ENCODE measurements around the gene EML4. TPM values are rescaled to one million over a fixed set of nuclear protein-coding genes. Genes with fewer than 3 reads are reported as not detected.
A peak's percentile ranks its signal among the peaks of the same experiment; 100 is the strongest.

The EML4 gene
- polyA plus RNA-seq, 1 donor (not counting 4 experiments of a cell fraction or from before 2014, with no cell fraction given), result 36.4 TPM

DNA sequence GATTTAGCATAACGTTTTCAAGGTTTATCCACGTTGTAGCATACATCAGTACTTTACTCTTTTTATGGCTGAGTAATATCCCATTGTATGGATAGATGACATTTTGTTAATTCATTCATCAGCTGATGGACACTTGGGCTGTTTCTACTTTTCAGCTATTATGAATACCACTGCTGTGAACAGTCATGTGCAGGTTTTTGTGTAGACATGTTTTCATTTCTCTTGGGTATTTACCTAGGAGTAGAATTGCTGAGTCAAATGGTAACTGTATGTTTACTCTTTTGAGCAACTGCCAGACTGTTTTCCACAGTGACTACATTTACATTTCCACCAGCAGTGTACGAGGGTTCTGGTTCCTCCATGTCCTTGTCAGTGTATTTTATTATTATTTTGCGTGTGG, 158.0 kb downstream of the EML4 start:
- FAIRE-seq (peak; percentile 32), DNase-seq (ENCODE audit: low read depth, low spot score) (no peak)
- no peak overlapping the region for H3K4me2 ChIP-seq (ENCODE audit: control insufficient read depth, extremely low read depth, insufficient read depth, low read depth, low read length)
- H3K9ac ChIP-seq (ENCODE audit: control insufficient read depth, extremely low read depth, insufficient read depth, low read length), result no peak overlapping the region
- no peak for TF ChIP-seq CTCF (optimal IDR thresholded peaks at IDR 0.05 in 1 of 3, IDR thresholded peaks at IDR 0.05 in 1 of 3, conservative IDR thresholded peaks at IDR 0.05 in 1 of 3; ENCODE audit: extremely low read depth in 1 of 3, insufficient read depth in 2 of 3, low read length in 3 of 3)
- no peak for TF ChIP-seq EZH2 (IDR thresholded peaks at IDR 0.05; ENCODE audit: low read length)
- no peak overlapping the region for H3K27ac ChIP-seq (ENCODE audit: control insufficient read depth, insufficient read depth, low read length)
- H3K4me1 ChIP-seq (ENCODE audit: control insufficient read depth, extremely low read depth, insufficient read depth, low read length), result peaks cover 8% of the 10 kb centered on the region
- no peaks in the 10 kb centered on the region for H3K27me3 ChIP-seq (ENCODE audit: control insufficient read depth, extremely low read depth, insufficient read depth, low read length)
- H4K20me1 ChIP-seq (ENCODE audit: control insufficient read depth, extremely low read depth, insufficient read depth, low read length), result no peaks in the 10 kb centered on the region
- peaks cover 3 to 13% of the 10 kb centered on the region in 2 experiments for H3K36me3 ChIP-seq (ENCODE audit: control insufficient read depth in 2 of 2, extremely low read depth in 1 of 2, insufficient read depth in 2 of 2, low read length in 2 of 2)
- dilution Hi-C loops (cut with MboI; ENCODE audit: extremely low pct_ligation_motif_present, low sequenced_read_pairs), result no loop called here
- no peaks in the 10 kb centered on the region for H3K9me3 ChIP-seq (ENCODE audit: control insufficient read depth, low read depth, low read length)
- H3K9me1 ChIP-seq (ENCODE audit: control insufficient read depth, extremely low read depth, insufficient read depth, low read length), result no peaks in the 10 kb centered on the region
- no peaks in the 10 kb centered on the region for H3K79me2 ChIP-seq (ENCODE audit: control insufficient read depth, insufficient read depth, low read length)
- no peak overlapping the region for H2AFZ ChIP-seq (ENCODE audit: control insufficient read depth, low read length)
- no peak overlapping the region for H3K4me3 ChIP-seq (ENCODE audit: control insufficient read depth in 2 of 3, extremely low read depth in 1 of 3, insufficient read depth in 2 of 3, low read depth in 1 of 3, low read length in 3 of 3)

- no peak overlapping the region for H3K4me2 ChIP-seq (ENCODE audit: control insufficient read depth, extremely low read depth, insufficient read depth, low read depth, low read length)
- no peak overlapping the region for H3K4me3 ChIP-seq (ENCODE audit: control insufficient read depth in 2 of 3, extremely low read depth in 1 of 3, insufficient read depth in 2 of 3, low read depth in 1 of 3, low read length in 3 of 3)
- H2AFZ ChIP-seq (ENCODE audit: control insufficient read depth, low read length), result no peak overlapping the region
- dilution Hi-C loops (cut with MboI; ENCODE audit: extremely low pct_ligation_motif_present, low sequenced_read_pairs), result no loop called here
- H3K4me1 ChIP-seq (ENCODE audit: control insufficient read depth, extremely low read depth, insufficient read depth, low read length), result peaks cover 9% of the 10 kb centered on the region
- DNase-seq (ENCODE audit: low read depth, low spot score), result no peak
- H3K27ac ChIP-seq (ENCODE audit: control insufficient read depth, insufficient read depth, low read length), result no peak overlapping the region
- H3K36me3 ChIP-seq (ENCODE audit: control insufficient read depth in 2 of 2, extremely low read depth in 1 of 2, insufficient read depth in 2 of 2, low read length in 2 of 2), result peaks cover 3 to 16% of the 10 kb centered on the region in 2 experiments
- no peaks in the 10 kb centered on the region for H3K9me1 ChIP-seq (ENCODE audit: control insufficient read depth, extremely low read depth, insufficient read depth, low read length)
- no peak for FAIRE-seq
- no peaks in the 10 kb centered on the region for H3K79me2 ChIP-seq (ENCODE audit: control insufficient read depth, insufficient read depth, low read length)
- H4K20me1 ChIP-seq (ENCODE audit: control insufficient read depth, extremely low read depth, insufficient read depth, low read length), result no peaks in the 10 kb centered on the region
- H3K9ac ChIP-seq (ENCODE audit: control insufficient read depth, extremely low read depth, insufficient read depth, low read length), result no peak overlapping the region
- H3K27me3 ChIP-seq (ENCODE audit: control insufficient read depth, extremely low read depth, insufficient read depth, low read length), result no peaks in the 10 kb centered on the region
- TF ChIP-seq EZH2 (IDR thresholded peaks at IDR 0.05; ENCODE audit: low read length) (no peak), CTCF (optimal IDR thresholded peaks at IDR 0.05 in 1 of 3, IDR thresholded peaks at IDR 0.05 in 1 of 3, conservative IDR thresholded peaks at IDR 0.05 in 1 of 3; ENCODE audit: extremely low read depth in 1 of 3, insufficient read depth in 2 of 3, low read length in 3 of 3) (peak in 2 of 3 experiments; percentile 5 to 35)
- no peaks in the 10 kb centered on the region for H3K9me3 ChIP-seq (ENCODE audit: control insufficient read depth, low read depth, low read length)
These were observed 159.1 kb downstream of the EML4 start for GRCh38 chr2:42328148-42328833.

Data from keratinocyte (primary cell).